ENCODE data around the gene TEAD1.

TEAD1 gene

DNA sequence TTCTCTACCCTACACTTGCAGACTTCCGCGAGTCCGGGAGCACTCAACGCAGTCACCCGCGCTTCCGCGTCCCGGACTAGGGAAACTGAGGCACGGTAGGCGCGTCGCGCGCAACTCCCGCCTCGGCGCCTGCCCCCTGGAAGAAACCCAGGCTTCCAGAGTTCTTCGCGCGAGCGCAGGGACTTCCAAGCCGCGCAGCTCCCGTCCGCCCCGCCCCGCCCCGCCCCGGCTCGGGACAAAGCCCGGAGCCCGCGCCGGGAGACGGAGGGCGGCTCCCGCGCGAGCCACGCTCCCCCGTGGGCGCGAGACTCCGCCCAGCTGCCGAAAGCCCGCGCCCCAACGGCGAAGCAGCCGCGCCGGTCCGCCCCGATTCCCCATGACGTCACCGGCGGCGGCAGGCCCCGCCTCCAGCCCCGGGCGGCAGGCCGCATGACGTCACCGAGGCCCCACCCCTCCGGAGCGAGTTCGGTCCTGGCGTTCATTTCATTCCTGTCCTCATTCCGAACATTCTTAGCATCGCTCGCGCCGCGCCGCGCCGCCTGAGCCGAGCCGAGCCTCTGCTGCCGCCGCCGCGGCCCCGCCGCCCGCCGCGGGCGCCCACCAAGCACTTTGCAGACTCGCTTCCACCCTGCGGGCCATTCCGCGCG is at the start of gene TEAD1:
TSS of gene TEAD1 (plus strand) at position 498 of the 647 bp plus-strand sequence.
- DNase-seq (ENCODE audit: low read depth in 2 of 2), result peak; percentile 64 to 70

- no peak for DNase-seq (ENCODE audit: low read depth in 2 of 2)
Measured at GRCh38 chr11:12624595-12624994, 49.6 kb upstream of the TEAD1 start.

DNA sequence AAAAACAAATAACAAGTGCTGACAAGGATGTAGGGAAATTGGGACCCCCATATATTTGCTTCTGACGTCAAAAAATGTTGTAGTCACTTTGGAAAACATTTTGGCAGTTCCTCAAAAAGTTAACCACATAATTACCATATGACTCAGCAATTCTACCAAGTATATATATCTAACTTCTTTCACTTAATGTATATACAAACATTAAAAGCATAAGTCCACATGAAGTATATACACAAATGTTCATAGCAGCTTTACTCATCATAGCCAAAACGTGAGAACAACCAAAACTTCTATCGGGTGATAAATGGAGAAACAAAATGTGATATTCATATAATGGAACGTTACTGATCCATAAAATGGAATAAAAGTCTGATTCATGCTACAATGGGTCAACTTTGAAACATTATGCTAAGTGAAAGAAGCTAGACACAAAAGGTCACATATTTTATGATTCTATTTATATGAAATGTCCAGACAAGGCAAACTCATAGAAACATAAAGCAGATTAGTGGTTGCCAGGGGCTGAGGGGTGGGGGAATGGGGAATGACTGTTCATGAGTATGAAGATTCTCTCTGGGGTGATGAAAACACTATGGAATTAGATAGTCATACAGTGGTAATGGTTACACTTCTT is 48.7 kb upstream of the TEAD1 start:
- no peak for DNase-seq (ENCODE audit: low read depth in 2 of 2)

DNA sequence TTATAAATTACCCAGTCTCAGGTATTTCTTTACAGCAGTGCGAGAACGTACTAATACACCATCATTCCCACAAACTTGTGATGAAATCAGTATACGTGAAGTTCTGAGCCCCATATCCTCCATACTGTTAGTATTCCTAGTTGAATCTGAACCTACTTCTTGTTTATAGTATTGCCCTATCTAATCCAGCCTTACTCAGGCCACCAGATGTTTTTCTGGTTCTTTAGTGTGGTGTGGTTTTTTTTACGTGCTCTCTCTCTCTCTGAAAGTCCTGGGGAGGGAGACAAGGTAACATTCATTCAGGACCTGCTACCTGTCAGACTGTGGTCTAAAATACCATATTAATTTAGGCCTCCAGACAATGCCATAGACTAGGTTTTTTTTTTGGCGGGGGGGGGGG is 47.6 kb upstream of the TEAD1 start:
- DNase-seq (ENCODE audit: low read depth in 2 of 2), result no peak

DNA sequence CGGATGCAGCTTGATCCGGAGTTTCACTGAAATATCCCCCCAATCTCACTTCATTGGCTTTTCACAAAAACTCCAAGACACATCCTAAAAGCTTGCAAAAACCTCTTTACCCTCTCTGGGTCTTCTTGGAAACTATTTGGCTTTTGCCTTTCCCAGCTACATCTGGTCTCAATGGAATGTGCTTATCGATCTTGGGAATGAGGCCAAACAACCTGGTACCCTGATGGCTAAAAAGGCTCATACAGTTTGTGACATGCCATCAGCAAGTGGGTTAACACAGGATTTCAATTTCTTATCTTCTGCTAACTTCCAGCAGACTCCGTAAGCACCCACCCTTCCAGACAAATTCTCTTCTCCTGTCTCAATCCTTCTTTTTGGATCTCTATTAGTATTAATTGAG is 45.9 kb upstream of the TEAD1 start:
- no peak for DNase-seq (ENCODE audit: low read depth in 2 of 2)

DNA sequence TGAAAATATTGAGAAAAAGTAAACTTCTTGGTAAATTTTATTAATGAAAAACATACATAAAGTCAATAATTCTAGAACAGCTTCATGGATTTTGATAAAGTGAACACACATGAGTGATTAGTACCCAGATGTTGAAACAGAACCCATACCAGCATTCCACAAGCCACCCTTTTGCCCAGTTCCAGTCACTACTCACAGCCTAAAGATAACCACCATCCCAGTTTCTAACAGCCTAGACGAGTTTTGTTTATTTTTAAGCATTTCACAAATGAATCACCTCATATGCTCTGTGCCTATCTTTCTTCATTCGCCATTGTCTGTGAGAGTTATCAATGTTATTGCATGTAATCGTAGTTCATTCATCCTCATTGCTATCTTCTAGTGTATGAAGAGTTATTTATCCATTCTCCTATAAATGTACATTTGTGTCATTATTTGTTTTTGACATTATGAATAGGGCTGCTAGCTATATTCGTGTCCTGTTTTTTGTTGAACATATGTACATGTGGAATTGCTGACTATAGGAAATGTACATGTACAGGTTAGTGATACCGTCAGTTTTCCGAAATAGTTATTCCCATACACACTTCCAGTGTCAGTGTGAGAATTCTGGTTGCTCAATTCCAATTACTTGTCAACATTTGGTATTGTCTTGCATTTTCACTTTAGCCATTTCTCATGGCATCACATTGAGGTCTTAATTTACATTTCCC is 44.5 kb upstream of the TEAD1 start:
- DNase-seq (ENCODE audit: low read depth in 2 of 2), result no peak

GRCh38 chr11:12631651-12632050 is 42.6 kb upstream of the TEAD1 start:
- DNase-seq (ENCODE audit: low read depth in 2 of 2), result no peak

DNA sequence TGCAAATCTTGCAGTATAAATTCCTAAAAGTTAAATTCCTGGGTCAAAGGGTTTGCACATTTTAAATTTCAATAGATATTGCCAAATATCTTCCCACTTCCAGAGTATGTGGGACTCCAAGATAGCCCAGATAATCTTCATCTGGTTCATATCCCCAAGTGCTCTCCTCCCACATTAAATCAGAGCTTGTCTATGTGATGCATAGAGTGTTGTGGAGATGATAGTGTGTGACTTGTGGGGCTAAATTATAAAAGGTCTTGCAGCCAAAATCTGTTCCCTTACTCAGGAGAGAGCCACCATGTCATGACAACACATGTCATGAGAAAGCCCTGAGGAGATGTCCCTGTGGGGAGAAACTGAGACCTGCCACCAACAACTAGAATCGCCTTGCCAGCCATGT is 39.9 kb upstream of the TEAD1 start:
- no peak for DNase-seq (ENCODE audit: low read depth in 2 of 2)

DNA sequence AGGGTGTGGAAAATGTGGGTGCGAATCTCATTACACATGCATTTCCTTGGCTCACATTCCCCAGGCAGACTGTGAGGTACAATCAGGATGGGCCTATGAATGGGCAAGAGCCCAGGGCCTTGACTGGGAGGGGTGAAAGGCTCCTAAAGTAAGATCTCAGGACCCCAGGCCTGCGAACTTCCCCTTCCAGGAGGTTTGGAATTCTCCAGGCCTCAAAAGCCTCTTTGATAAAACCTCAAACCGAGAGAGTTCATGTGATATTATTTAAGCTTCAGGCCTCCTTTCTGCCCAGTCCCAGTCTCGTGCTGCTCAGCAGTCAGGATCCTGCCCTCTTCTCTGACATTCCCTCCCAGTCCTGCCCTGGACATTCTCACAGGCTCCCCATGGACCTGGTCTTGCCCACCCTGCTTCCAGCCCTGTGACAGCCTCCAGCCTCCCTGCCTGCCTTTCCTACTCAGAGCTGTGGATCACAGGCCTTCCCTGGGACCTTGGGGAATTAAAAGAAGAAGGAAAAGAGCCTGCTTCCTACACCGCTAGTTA is 37.3 kb upstream of the TEAD1 start:
- no peak for DNase-seq (ENCODE audit: low read depth in 2 of 2)

DNA sequence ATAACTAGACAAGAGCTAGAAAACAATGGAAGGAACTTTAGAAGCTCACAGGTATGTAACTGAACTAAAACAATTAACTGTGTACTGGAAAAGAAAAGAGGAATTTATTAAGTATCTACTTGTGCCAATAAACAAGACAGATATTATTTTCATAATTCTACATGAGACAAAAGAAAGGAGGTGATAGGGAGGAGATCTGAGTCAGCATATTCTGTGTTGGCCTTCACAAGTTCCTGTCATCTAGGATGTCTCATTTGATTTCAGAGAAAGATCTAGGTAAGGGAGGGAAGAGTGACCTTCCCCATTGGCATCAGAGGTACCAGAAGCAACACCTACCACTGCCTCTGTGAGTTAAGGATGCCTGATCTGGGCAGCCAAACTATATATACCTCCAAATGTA is 34.8 kb upstream of the TEAD1 start:
- DNase-seq (ENCODE audit: low read depth in 2 of 2), result no peak

DNA sequence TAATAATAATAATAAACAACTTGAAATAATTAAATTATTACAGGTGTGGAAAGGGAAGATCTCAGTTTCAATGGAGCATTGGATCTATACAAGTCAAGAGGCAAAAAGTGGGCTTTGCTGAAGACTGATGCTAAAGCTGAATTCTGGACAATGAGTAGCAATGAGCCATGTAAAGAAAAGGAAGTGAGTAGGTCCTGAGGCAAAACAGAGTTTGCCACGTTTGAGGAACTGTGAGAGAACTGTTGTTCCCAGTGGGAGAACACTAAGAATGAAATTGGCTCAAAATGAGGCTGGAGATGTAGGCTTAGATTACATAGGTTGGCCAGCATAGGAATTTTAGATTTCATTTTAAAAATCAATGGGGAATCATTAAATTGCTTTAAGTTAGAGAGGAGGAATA is 33.9 kb upstream of the TEAD1 start:
- no peak for DNase-seq (ENCODE audit: low read depth in 2 of 2)

GRCh38 chr11:12640926-12641849 is 33.0 kb upstream of the TEAD1 start:
- no peak for DNase-seq (ENCODE audit: low read depth in 2 of 2)

GRCh38 chr11:12642040-12642439 is 32.2 kb upstream of the TEAD1 start:
- no peak for DNase-seq (ENCODE audit: low read depth in 2 of 2)

- no peak for DNase-seq (ENCODE audit: low read depth in 2 of 2)
Measured at GRCh38 chr11:12642806-12643428, 31.3 kb upstream of the TEAD1 start.

DNA sequence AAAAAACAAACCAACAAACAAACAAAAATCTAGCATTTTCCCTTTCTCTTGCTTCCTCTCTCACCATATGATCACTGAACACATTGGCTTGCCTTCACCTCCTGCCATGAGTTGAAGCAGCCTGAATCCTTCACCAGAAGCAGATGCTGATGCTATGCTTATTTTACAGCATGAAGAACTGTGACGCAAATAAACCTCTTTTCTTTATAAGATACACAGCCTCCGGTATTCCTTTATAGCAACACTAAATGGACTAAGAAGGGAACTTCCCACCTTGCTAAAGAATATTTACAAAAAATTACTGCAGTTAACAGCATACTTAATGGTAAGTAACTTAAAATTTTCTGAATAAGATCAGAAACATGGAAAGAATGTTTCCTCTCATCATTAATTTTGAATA is 27.7 kb upstream of the TEAD1 start:
- DNase-seq (ENCODE audit: low read depth in 2 of 2), result no peak

DNA sequence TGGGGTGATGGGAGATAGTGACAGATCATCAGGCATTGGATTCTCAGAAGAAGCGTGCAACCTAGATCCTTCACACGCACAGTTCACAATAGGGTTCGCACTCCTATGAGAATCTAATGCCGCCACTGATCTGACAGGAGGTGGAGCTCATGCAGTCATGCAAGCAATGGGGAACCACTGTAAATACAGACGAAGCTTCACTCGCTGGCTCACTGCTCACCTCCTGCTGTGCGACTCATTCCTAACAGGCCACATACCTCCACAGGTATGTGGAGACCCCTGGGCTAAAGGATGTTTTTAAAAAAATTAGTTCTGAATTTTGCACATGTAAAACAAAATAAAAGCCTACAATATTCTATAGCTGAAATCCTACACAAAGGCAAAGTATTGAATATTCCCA is 20.5 kb upstream of the TEAD1 start:
- DNase-seq (ENCODE audit: low read depth in 2 of 2), result no peak

DNA sequence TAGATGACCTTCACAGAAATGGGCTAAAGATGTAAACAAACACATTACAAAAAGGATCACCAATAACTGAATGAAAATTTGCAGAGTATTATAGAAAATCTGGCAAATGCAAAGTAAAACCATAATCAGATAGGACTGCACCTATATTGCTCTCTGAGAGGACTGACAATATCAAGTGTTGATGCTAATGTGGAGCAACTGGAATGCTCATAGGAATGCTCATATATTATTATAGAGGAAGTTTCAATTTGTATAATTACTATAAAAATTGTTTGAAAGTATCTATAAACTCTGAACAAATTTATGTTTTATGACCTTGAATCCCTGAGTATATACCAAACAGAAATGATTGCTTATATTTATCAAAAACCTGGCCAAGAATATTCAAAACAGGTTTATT is 18.4 kb upstream of the TEAD1 start:
- no peak for DNase-seq (ENCODE audit: low read depth in 2 of 2)

GRCh38 chr11:12657336-12657735 is 16.9 kb upstream of the TEAD1 start:
- DNase-seq (ENCODE audit: low read depth in 2 of 2), result no peak

DNA sequence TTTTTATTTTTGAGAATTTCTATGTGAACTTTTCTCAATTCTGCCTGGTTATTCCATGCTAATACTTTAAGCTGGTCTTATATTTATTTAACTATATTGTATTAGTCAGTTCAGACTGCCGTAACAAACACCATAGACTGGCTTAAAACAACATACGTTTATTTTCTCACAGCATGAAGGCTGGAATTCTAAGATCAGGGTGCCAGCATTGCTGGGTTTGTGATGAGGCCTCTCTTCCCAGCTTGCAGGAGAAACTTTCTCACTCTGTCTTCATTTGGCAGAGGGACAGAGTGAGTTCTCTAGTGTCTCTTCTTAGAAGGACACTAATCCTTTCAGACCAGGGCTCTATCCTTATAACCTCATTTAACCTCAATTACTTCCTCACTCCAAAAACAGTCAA is 16.2 kb upstream of the TEAD1 start:
- no peak for DNase-seq (ENCODE audit: low read depth in 2 of 2)

DNA sequence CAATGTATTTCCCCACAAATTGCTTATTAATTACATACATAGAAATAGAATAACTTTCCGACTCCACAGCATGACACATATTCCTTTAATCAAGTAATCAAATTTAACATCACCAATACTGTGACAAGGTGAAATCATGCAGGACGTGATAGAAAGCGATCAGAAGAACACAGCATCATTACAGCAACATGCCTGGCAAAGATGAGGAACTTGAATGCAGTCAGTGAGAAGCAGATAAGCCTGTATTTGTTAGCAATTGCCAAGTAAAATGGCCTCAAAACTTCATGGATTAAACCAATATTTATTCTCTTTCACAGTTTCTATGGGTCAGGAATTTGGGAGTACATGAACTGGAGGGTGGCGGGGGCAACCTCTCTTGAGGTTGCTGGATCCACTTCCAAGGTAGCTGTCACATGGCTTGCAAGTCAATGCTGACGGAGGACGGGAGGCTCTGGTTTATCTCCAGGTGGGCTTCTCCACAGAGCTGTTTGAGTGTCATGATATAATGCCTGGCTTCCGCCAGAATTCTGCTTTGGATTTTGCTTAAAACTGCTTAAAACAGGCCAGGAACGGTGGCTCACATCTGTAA is 12.0 kb upstream of the TEAD1 start:
- DNase-seq (ENCODE audit: low read depth in 2 of 2), result no peak

DNA sequence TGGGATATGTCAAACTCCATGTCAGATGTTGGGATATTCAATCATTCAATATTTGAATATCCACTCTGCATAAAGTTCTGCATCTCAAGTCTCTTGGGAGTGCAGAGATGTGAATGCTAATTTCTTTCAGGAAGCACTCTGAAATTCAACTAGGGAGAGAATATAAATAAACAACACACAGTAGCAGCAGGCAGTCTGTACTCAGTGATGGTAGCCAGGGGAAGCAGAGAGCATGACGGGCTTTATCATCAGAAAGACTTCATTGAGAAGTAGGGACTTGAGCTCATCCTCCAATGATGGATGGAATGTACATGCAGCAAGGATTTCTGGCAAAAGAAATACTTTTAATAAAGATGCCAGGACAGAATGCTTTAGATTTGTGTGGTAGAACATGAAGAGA is 9.8 kb upstream of the TEAD1 start:
- no peak for DNase-seq (ENCODE audit: low read depth in 2 of 2)

Measured in stimulated activated CD8-positive, alpha-beta memory T cell treated with anti-CD3 and anti-CD28 coated beads, Interleukin-7, amount 100 ng/mL, for 4 hours (primary cell).